CD4-positive, alpha-beta T cell (primary cell): ENCODE measurements around the gene NOL3. TPM values are rescaled to one million over a fixed set of nuclear protein-coding genes. Genes with fewer than 3 reads are reported as not detected.

Experiments
- ATAC-seq: fragments of 200-7000 bp; cut with Tn5 transposase; one replicate; pipeline ENCODE4 v1.10.0; 2022; ENCODE audit warnings: mild to moderate bottlenecking; ENCODE audit not compliant: poor library complexity
- CTCF ChIA-PET: fragments of 350-600 bp; sonication (Branson Sonifier 250); formaldehyde crosslinking; loops from one replicate; lab custom pipeline; 2021; ENCODE audit warnings: antibody characterized with exemption, inconsistent platforms; lab: Charles Lee
- POLR2A ChIA-PET: fragments of 350-600 bp; sonication (Branson Sonifier 250); formaldehyde crosslinking; loops from one replicate; lab custom pipeline; 2021; ENCODE audit warnings: antibody characterized with exemption, inconsistent platforms; lab: Charles Lee
- DNase-seq, 14 experiments: peaks; one replicate each; pipeline ENCODE4 v3.0.0-alpha.2; 2013 to 2020; ENCODE audit warnings: mixed read lengths in 2 of 14
- H3K27ac ChIP-seq, 2 donors: one replicate each; pipeline versions ENCODE4 v1.5.1 to v1.7.0; 2013; ENCODE audit warnings: low read length in 2 of 2, low read depth in 1 of 2, mild to moderate bottlenecking in 1 of 2
- H3K27me3 ChIP-seq, 2 experiments: 1 replicate in 1 of 2; 2 replicates in 1 of 2; pipeline versions ENCODE4 v1.6.1 to v1.7.0; 2013; ENCODE audit warnings: low read length in 2 of 2, control low read depth in 1 of 2, mild to moderate bottlenecking in 1 of 2, moderate library complexity in 1 of 2; ENCODE audit not compliant: insufficient read depth in 2 of 2, control insufficient read depth in 1 of 2
- H3K36me3 ChIP-seq: one replicate; pipeline ENCODE4 v1.6.1; 2013; ENCODE audit warnings: low read length, control low read depth; ENCODE audit not compliant: insufficient read depth
- H3K4me1 ChIP-seq: one replicate; pipeline ENCODE4 v1.6.1; 2013; ENCODE audit warnings: low read length, control low read depth; ENCODE audit not compliant: insufficient read depth
- H3K4me3 ChIP-seq: one replicate; pipeline ENCODE4 v1.5.1; 2013; ENCODE audit warnings: mild to moderate bottlenecking, low read length, moderate library complexity
- H3K9me3 ChIP-seq, 2 experiments: 1 replicate in 1 of 2; 2 replicates in 1 of 2; pipeline versions ENCODE4 v1.6.1 to v1.7.0; 2013; ENCODE audit warnings: low read length in 2 of 2, mild to moderate bottlenecking in 2 of 2, control low read depth in 1 of 2, moderate library complexity in 1 of 2; ENCODE audit not compliant: control insufficient read depth in 1 of 2, insufficient read depth in 1 of 2
- H3K27ac Mint-ChIP-seq: one replicate; pipeline ENCODE4 v1.8.0; 2020; ENCODE audit warnings: mixed read lengths
- H3K27me3 Mint-ChIP-seq: one replicate; pipeline ENCODE4 v1.8.0; 2021; ENCODE audit warnings: mixed read lengths
- H3K36me3 Mint-ChIP-seq: one replicate; pipeline ENCODE4 v1.8.0; 2021; ENCODE audit warnings: low read depth, mixed read lengths
- H3K4me1 Mint-ChIP-seq: one replicate; pipeline ENCODE4 v1.8.0; 2021; ENCODE audit warnings: low read depth, mixed read lengths
- H3K4me3 Mint-ChIP-seq: one replicate; pipeline ENCODE4 v1.8.0; 2020; ENCODE audit warnings: mild to moderate bottlenecking, mixed read lengths
- H3K9me3 Mint-ChIP-seq: one replicate; pipeline ENCODE4 v1.8.0; 2020; ENCODE audit warnings: mixed read lengths
- CTCF ChIP-seq: fragments of 200-600 bp; IDR thresholded peaks from one replicate; pipeline ENCODE4 v1.8.0; 2022; ENCODE audit warnings: antibody characterized with exemption, mild to moderate bottlenecking
- intact Hi-C, 2 experiments: fragments of 100-400 bp; cut with DNase I in 1 of 2; cut with micrococcal nuclease in 1 of 2; formaldehyde crosslinking; loops; one replicate each; pipeline versions ENCODE4 v1.15.1 to v1.9.0; 2023 to 2025; cut with DNase I, micrococcal nuclease
- microRNA-seq: library from miRNA; unstranded; fragments of <30 nt; microRNA quantifications from one replicate; pipeline ENCODE4 v1.2.0, GENCODE V29; 2021; ENCODE audit warnings: borderline microRNAs expressed, borderline replicate concordance
- total RNA-seq, 174 experiments: library from RNA in 2 of 174; stranded (reverse) in 2 of 174; gene quantifications; one replicate each; pipeline ENCODE4 v1.2.3 and lab custom pipeline; 2021 to 2026

The NOL3 gene
- total RNA-seq, 2 experiments from 2014 or later: 1.1 to 1.2 TPM

DNA sequence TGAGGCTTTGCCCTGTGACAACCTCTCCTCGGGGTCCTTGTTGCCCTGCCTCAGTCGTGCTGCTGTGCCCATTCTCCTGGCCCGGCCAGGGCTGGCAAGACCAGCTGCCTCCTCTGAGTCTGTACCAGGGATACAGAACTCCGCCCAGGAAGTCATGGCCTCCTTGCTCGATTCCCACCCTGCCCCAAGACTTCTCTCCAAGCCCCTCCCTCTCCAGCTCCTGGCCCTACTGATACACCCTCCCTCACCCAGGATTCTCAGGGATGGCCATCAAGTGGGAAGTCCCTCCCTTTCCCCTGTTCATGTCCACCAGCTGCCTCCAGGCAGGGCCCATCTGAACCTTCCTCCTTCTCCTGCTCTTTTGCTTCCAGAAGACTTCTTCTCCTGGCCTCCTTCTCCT lies 45.4 kb downstream of the NOL3 start:
- H3K4me1 ChIP-seq: no peaks in the 10 kb centered on the region
- H3K9me3 Mint-ChIP-seq: no peaks in the 10 kb centered on the region
- no peak overlapping the region for H3K4me3 Mint-ChIP-seq
- DNase-seq (no peak), ATAC-seq (no peak)
- ChIA-PET POLR2A (interaction anchor here (1.8 kb wide), 1 partner anchor 11 kb away, joined by 9 read pairs; the partner anchor contains the start of gene TMEM208), CTCF (no interaction called here)
- no peak overlapping the region for H3K4me3 ChIP-seq
- H3K36me3 ChIP-seq: peaks cover 6% of the 10 kb centered on the region
- TF ChIP-seq CTCF: no peak
- H3K27ac ChIP-seq: no peak overlapping the region
- H3K9me3 ChIP-seq: no peaks in the 10 kb centered on the region
- peaks cover 9% of the 10 kb centered on the region for H3K36me3 Mint-ChIP-seq
- H3K4me1 Mint-ChIP-seq: no peaks in the 10 kb centered on the region
- no peaks in the 10 kb centered on the region for H3K27me3 Mint-ChIP-seq
- intact Hi-C loops: no loop called here
- no peaks in the 10 kb centered on the region for H3K27me3 ChIP-seq
- no peak overlapping the region for H3K27ac Mint-ChIP-seq

- Mint-ChIP-seq H3K4me1 (no peaks in the 10 kb centered on the region), H3K27me3 (no peaks in the 10 kb centered on the region), H3K36me3 (peaks cover 9% of the 10 kb centered on the region), H3K9me3 (no peaks in the 10 kb centered on the region), H3K4me3 (no peak overlapping the region), H3K27ac (no peak overlapping the region)
- DNase-seq: no peak
- Histone ChIP-seq H3K4me3 (no peak overlapping the region), H3K9me3 (no peaks in the 10 kb centered on the region), H3K36me3 (no peaks in the 10 kb centered on the region), H3K4me1 (no peaks in the 10 kb centered on the region), H3K27me3 (no peaks in the 10 kb centered on the region), H3K27ac (no peak overlapping the region)
- POLR2A ChIA-PET: no interaction called here
- no peak for TF ChIP-seq CTCF
- no peak for ATAC-seq
- CTCF ChIA-PET: interaction anchor here (0.7 kb wide), 1 partner anchor 19 kb away, joined by 3 read pairs; no protein-coding TSS in a partner anchor
- intact Hi-C loops: no loop called here
Measured at GRCh38 chr16:67216612-67217490, 46.5 kb downstream of the NOL3 start.

DNA sequence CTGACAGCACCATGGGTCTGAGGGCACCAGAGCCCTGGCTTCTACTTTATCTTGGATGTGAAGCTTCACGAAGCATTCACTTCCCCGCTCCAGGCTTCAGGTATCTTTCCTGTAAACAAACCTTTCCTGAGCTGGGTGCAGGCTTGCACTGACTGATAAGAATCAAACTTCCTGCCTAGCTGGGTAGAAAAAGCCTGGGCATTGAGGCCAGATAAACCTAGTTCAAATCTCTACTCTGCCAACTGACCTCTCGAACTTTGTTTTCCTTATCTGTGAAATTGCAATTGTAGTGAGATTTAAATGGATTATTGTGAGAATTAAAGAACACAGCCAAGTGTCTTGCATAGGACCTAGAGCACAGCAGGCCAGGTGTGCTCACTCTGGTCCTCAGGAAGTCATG lies 53.7 kb downstream of the NOL3 start:
- H3K27me3 ChIP-seq: no peaks in the 10 kb centered on the region
- H3K4me3 Mint-ChIP-seq: peak overlapping the region; percentile 39
- no peak overlapping the region for H3K4me3 ChIP-seq
- CTCF ChIA-PET: interaction anchor here (1.2 kb wide), 1 partner anchor 69 kb away, joined by 3 read pairs; no protein-coding TSS in a partner anchor
- no peaks in the 10 kb centered on the region for H3K27me3 Mint-ChIP-seq
- H3K27ac Mint-ChIP-seq: peak overlapping the region; percentile 92
- no peaks in the 10 kb centered on the region for H3K9me3 Mint-ChIP-seq
- peaks cover 54% of the 10 kb centered on the region for H3K4me1 Mint-ChIP-seq
- H3K36me3 ChIP-seq: peaks cover 10% of the 10 kb centered on the region
- intact Hi-C loops: loop anchor here in 1 of 2 experiments (10.0 kb wide), 1 partner anchor 621 kb away; the partner anchor contains the start of genes CENPT, NUTF2 and THAP11
- DNase-seq: peak in 1 of 14 experiments; percentile 23
- peaks cover 26% of the 10 kb centered on the region for H3K36me3 Mint-ChIP-seq
- ATAC-seq: no peak
- H3K9me3 ChIP-seq: no peaks in the 10 kb centered on the region
- no peak for TF ChIP-seq CTCF
- H3K27ac ChIP-seq: peak overlapping the region; percentile 4 to 61
- peaks cover 55% of the 10 kb centered on the region for H3K4me1 ChIP-seq
- POLR2A ChIA-PET: interaction anchor here (0.6 to 1.3 kb wide), 4 partner anchors 21 to 206 kb away, joined by 3 read pairs; partner anchors contain the start of genes FHOD1 and SLC9A5

Small RNA genes within 50 kb of the gene (microRNA-seq; reads per million reads assigned to microRNA genes)
- 159 reads per million, percentile 70 among the genes with 10 or more reads in this experiment for gene MIR328

Other genes starting within 250 kb of the NOL3 start
- gene RRAD, start 245.0 kb upstream of the NOL3 start, total RNA-seq: under 1 TPM; 0.28 to 0.49 TPM
- gene CIAO2B, start 236.1 kb upstream of the NOL3 start, total RNA-seq: 10 to 100 TPM; 58.6 to 70.4 TPM
- 10 to 100 TPM; 59.3 to 62.6 TPM for gene CES2, start 235.0 kb upstream of the NOL3 start, total RNA-seq
- gene CES3, start 209.3 kb upstream of the NOL3 start, total RNA-seq: 1 to 10 TPM; 1.1 to 1.3 TPM
- 10 to 100 TPM; 14.9 to 16.0 TPM for gene CES4A, start 181.9 kb upstream of the NOL3 start, total RNA-seq
- gene CBFB, start 141.4 kb upstream of the NOL3 start, total RNA-seq: 10 to 100 TPM; 58.8 to 59.6 TPM
- gene PHAF1, start 60.6 kb upstream of the NOL3 start, total RNA-seq: 10 to 100 TPM; 10.6 to 10.8 TPM
- 1 to 10 TPM; 2.0 to 2.5 TPM for gene B3GNT9, start 19.5 kb upstream of the NOL3 start, total RNA-seq
- 10 to 100 TPM; 32.4 to 34.0 TPM for gene TRADD, start 10.6 kb upstream of the NOL3 start, total RNA-seq
- gene FBXL8, start 10.6 kb upstream of the NOL3 start, total RNA-seq: 10 to 100 TPM; 11.5 to 11.6 TPM
- gene HSF4, start 5.8 kb upstream of the NOL3 start, total RNA-seq: 10 to 100 TPM; 19.7 to 26.1 TPM
- gene MATCAP1, start 13.4 kb downstream of the NOL3 start, total RNA-seq: 10 to 100 TPM in 1 of 2 experiments, 1 to 10 TPM in 1; 9.7 to 10.6 TPM
- gene EXOC3L1, start 19.6 kb downstream of the NOL3 start, total RNA-seq: not detected
- gene E2F4, start 21.6 kb downstream of the NOL3 start, total RNA-seq: 10 to 100 TPM; 50.9 to 56.1 TPM
- gene ELMO3, start 28.6 kb downstream of the NOL3 start, total RNA-seq: 1 to 10 TPM; 1.9 to 2.3 TPM
- gene TMEM208, start 56.6 kb downstream of the NOL3 start, total RNA-seq: 10 to 100 TPM; 35.8 to 37.6 TPM
- gene FHOD1, start 76.9 kb downstream of the NOL3 start, total RNA-seq: 10 to 100 TPM; 21.1 to 26.0 TPM
- 1 to 10 TPM; 3.1 TPM for gene SLC9A5, start 78.4 kb downstream of the NOL3 start, total RNA-seq
- gene PLEKHG4, start 109.0 kb downstream of the NOL3 start, total RNA-seq: 10 to 100 TPM; 13.1 to 14.0 TPM
- gene KCTD19, start 156.2 kb downstream of the NOL3 start, total RNA-seq: not detected
- not detected for gene LRRC36, start 156.3 kb downstream of the NOL3 start, total RNA-seq
- not detected for gene TPPP3, start 223.0 kb downstream of the NOL3 start, total RNA-seq
- gene ZDHHC1, start 245.9 kb downstream of the NOL3 start, total RNA-seq: under 1 TPM in 1 of 2 experiments, not detected in 1; 0.22 TPM